ENCODE results near the gene CCDC102A. TPM values are rescaled to one million over a fixed set of nuclear protein-coding genes. Genes with fewer than 3 reads are reported as not detected.

Gene CCDC102A
- total RNA-seq, 2 experiments from 2014 or later: 8.1 to 10.5 TPM

DNA sequence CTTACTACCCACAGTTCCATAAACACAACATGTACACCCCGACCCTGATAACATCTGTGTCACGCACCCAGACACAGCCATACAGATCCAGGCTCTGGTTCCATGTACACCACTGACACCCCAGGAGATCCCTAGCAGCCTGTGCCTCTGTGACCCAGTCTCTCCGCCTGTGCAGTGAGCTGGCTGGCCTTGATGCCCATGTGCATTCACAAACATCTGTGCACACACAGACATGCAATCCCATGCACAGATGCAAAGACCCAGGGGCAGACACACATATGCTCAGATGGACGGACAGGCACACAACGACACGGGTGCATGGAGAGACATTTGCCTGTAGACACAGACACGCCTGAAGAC is 4.1 kb downstream of the CCDC102A start:
- DNase-seq: no peak
- H3K27ac Mint-ChIP-seq: peak overlapping the region; percentile 97
- ChIA-PET CTCF (interaction anchor here (1.1 to 1.6 kb wide), 3 partner anchors 9 to 14 kb away, joined by 3 to 7 read pairs (median 3); no protein-coding TSS in a partner anchor), POLR2A (interaction anchor here (0.6 to 0.7 kb wide), 2 partner anchors 15 to 657 kb away, joined by 3 to 4 read pairs; no protein-coding TSS in a partner anchor)
- H3K27me3 Mint-ChIP-seq: no peaks in the 10 kb centered on the region
- peak overlapping the region; percentile 1 for H3K4me3 Mint-ChIP-seq
- no peaks in the 10 kb centered on the region for H3K9me3 Mint-ChIP-seq
- H3K4me1 Mint-ChIP-seq: peaks cover 74% of the 10 kb centered on the region
- H3K36me3 Mint-ChIP-seq (ENCODE audit: low read depth): peaks cover 10% of the 10 kb centered on the region

DNA sequence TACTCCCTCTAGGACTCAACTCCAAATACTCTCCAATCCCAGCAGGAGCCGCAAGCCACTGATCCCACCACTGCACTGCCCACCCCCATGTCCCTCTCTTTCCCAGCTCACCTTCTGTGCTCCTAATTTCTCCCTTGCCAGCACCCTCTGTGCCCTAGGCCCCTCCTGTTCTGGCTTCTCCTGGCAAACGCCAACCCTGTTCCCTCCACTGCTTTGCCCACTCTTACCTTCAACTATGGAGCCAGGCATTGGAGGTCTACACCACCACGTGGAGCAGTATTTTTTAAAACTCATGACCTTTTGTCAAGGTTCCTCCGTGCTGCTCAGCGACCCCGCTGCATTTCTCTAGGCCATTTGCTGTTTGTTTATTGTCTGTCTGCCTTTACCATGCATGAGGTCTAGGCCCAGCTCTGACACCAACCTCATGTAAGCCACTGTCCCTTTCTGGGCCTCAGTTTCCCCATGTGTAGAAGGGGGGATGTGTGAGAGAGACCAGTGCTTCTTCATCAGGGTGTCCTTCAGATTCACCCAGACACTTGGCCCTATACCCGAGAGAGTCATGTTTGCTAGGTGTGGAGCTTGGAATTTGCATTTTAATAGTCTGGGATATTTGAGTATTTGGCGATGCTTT is 4.6 kb downstream of the CCDC102A start:
- H3K36me3 Mint-ChIP-seq (ENCODE audit: low read depth): peaks cover 10% of the 10 kb centered on the region
- ChIA-PET CTCF (interaction anchor here (1.1 to 1.6 kb wide), 4 partner anchors 9 to 46 kb away, joined by 3 to 7 read pairs (median 4); partner anchors contain the start of gene DOK4), POLR2A (interaction anchor here (0.7 kb wide), 1 partner anchor 14 kb away, joined by 4 read pairs; no protein-coding TSS in a partner anchor)
- H3K4me3 Mint-ChIP-seq: peak overlapping the region; percentile 25
- H3K9me3 Mint-ChIP-seq: no peaks in the 10 kb centered on the region
- peaks cover 70% of the 10 kb centered on the region for H3K4me1 Mint-ChIP-seq
- peak overlapping the region; percentile 97 for H3K27ac Mint-ChIP-seq
- no peak for DNase-seq
- H3K27me3 Mint-ChIP-seq: no peaks in the 10 kb centered on the region

DNA sequence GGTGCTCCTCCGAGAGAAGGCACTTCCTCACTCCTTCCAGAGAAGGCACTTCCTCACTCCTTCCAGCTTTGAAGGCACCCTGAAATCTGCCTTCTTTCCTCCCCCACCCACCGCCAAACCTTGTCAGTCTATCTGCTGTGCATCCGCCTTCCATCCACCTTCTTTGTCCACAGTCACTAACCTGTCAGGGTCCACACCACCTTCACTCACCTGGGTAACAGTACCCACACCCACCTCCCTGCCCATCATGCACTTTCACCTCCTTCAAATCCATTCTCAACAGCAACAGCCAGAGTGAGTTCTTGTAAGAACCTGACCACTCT is 5.2 kb downstream of the CCDC102A start:
- peaks cover 10% of the 10 kb centered on the region for H3K36me3 Mint-ChIP-seq (ENCODE audit: low read depth)
- no peaks in the 10 kb centered on the region for H3K27me3 Mint-ChIP-seq
- ChIA-PET CTCF (interaction anchor here (1.2 to 1.5 kb wide), 4 partner anchors 11 to 45 kb away, joined by 3 to 5 read pairs (median 4); partner anchors contain the start of gene DOK4), POLR2A (no interaction called here)
- no peak for DNase-seq
- H3K9me3 Mint-ChIP-seq: no peaks in the 10 kb centered on the region
- peaks cover 72% of the 10 kb centered on the region for H3K4me1 Mint-ChIP-seq
- peak overlapping the region; percentile 97 for H3K27ac Mint-ChIP-seq
- peak overlapping the region; percentile 25 for H3K4me3 Mint-ChIP-seq

DNA sequence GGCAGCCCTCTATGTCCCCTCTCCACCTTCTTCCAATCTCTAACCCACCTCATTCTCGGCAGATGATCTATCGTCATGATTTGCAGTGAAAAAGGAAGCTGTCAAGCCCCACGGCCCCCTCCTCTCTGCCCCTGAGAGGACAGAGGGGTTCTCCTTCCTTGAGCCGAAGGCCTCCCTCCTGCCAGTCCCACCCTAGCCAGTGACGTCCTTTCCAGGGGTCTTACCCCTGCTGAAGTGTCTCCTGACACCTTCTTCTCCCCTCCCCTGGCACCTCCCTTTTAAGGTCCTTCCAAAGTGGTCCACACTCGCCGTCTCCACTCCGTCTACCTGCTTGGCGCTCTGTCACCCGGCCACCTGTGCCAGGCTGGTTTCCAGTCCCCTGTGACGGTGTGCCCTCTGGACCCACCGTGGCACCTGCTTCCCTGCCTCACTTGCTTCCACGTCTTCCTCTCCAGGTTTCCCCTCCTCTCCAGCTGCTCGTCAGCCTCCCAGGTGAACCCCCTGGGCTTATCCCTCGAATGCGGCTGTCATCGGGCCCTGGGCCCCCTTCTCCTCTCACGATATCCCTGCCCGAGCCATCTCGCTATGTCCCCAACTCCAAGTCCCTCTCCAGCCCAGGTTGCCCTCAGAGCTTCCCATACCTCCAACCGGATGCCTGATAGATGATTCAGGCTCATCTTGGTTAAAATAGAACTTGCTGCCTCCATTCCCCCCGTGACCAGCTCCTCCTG is 5.7 kb downstream of the CCDC102A start:
- H3K27ac Mint-ChIP-seq: peak overlapping the region; percentile 97
- peaks cover 71% of the 10 kb centered on the region for H3K4me1 Mint-ChIP-seq
- no peak for DNase-seq
- CTCF ChIA-PET: interaction anchor here (1.0 to 1.5 kb wide), 5 partner anchors 11 to 45 kb away, joined by 3 to 5 read pairs (median 4); partner anchors contain the start of genes ADGRG5 and DOK4
- H3K27me3 Mint-ChIP-seq: no peaks in the 10 kb centered on the region
- peaks cover 10% of the 10 kb centered on the region for H3K36me3 Mint-ChIP-seq (ENCODE audit: low read depth)
- peak overlapping the region; percentile 52 for H3K4me3 Mint-ChIP-seq
- no peaks in the 10 kb centered on the region for H3K9me3 Mint-ChIP-seq
- POLR2A ChIA-PET: no interaction called here

DNA sequence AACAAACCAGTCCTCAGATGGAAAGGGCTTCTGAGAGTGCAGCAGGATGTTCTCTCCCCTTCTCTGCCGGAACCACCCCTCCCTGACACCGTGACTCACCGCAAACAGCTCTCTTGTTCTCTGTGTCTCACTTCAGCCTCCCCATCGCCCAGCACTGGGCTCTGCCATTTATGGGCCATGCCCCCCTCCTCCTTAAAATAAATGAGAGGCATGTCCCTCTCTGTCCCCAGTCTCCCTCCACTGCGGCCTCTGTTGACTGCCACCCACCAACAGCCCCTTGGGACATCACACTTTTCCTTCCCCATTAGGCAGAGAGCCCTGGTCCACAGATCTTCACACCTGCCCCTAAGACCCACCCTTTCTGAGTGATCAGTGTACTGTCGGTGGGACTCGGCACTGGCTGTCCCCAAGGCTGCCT is 6.3 kb downstream of the CCDC102A start:
- peak overlapping the region; percentile 97 for H3K27ac Mint-ChIP-seq
- H3K27me3 Mint-ChIP-seq: no peaks in the 10 kb centered on the region
- POLR2A ChIA-PET: no interaction called here
- H3K4me1 Mint-ChIP-seq: peaks cover 66% of the 10 kb centered on the region
- H3K4me3 Mint-ChIP-seq: peak overlapping the region; percentile 52
- CTCF ChIA-PET: interaction anchor here (1.0 to 1.5 kb wide), 5 partner anchors 10 to 44 kb away, joined by 3 to 5 read pairs (median 4); partner anchors contain the start of genes ADGRG5 and DOK4
- H3K36me3 Mint-ChIP-seq (ENCODE audit: low read depth): peaks cover 10% of the 10 kb centered on the region
- DNase-seq: peak; percentile 83
- H3K9me3 Mint-ChIP-seq: no peaks in the 10 kb centered on the region

DNA sequence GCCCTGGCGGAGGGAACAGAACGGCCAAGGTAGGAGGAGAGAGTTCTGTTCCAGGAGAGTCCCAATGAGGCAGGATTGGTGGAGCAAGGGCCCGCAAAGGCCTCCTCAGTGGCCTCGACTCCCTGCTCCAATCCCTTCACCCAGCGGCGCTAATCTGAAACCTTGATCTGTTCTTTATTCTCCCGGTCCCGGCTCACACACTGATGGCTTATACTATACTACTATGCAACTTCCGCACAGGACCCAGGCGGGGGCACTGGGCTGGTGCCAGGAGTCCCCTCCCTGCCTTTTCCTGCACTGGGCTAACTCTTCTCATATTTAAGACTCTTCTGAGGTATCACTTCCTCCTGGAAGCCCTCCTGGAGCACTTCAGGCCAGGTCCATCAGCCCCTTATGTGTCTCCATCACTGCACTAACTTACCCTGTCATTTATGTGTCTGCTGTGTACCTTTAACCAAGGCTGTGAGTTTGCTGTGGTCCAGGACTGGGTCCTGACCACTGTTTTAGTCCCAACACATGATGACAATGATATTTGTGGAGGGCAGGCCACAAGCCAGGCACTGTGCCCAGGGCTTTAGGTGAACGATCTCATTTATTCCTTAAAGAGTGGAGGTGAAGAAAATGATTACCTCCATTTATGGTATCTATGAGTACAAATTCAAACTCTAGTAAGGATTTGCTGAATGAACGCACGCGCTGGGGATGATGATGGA is 6.8 kb downstream of the CCDC102A start:
- DNase-seq: no peak

DNA sequence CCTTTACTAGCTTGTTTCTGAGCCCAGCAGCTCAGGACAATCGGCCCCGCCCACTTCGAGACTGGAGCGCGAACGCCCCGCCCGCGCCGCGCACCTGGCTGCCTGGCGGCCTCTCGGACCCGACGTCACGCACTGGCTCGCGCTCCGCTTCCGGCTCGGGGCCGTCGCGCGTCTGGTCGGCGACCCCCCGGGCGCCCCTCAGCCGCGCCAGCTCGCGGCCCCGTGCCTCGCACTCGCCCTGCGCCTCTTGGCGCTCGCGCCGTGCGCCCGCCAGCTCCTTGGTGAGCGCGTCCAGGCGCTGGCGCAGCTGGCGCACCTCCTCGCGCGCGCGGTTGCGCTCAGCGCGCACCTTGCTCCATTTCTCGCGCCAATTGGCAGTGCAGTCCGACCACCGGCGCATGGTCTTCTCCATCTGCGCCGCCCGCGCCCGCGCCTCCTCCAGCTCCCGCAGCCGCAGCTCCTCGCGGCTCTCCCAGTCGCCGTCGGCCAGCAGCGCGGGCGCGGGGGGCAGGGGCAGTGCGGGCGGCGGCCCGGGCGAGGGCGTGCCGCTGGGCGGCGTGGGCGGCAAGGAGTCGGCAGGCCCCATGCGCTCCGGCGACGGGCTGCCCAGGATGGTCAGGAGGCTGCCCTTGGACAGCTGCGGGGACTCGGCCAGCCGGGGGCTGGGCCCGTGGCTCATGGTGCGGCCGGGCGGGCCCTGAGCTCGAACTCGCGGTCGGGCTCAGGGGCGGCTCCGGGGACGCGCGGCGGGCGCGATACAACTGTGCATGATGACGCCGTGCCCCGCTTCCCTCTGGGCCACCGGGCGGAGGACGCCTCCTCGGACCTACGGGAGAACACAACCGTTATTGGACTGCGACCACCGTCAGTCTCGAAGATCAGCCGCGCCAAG is 7.6 kb downstream of the CCDC102A start:
- CTCF ChIA-PET: interaction anchor here (1.0 to 2.2 kb wide), 5 partner anchors 9 to 66 kb away, joined by 3 to 17 read pairs (median 3); partner anchors contain the start of genes ADGRG5 and POLR2C
- POLR2A ChIA-PET: no interaction called here
- H3K27me3 Mint-ChIP-seq: no peaks in the 10 kb centered on the region
- DNase-seq: no peak
- peaks cover 10% of the 10 kb centered on the region for H3K36me3 Mint-ChIP-seq (ENCODE audit: low read depth)
- no peak overlapping the region for H3K4me3 Mint-ChIP-seq
- H3K9me3 Mint-ChIP-seq: no peaks in the 10 kb centered on the region
- H3K27ac Mint-ChIP-seq: no peak overlapping the region
- peaks cover 52% of the 10 kb centered on the region for H3K4me1 Mint-ChIP-seq

More for the DNA sequence above, 6.8 kb downstream of the CCDC102A start:
- peaks cover 10% of the 10 kb centered on the region for H3K36me3 Mint-ChIP-seq (ENCODE audit: low read depth)
- H3K4me1 Mint-ChIP-seq: peaks cover 60% of the 10 kb centered on the region
- H3K27ac Mint-ChIP-seq: peak overlapping the region; percentile 97
- POLR2A ChIA-PET: no interaction called here
- H3K9me3 Mint-ChIP-seq: no peaks in the 10 kb centered on the region
- H3K4me3 Mint-ChIP-seq: peak overlapping the region; percentile 52
- CTCF ChIA-PET: interaction anchor here (1.0 to 2.2 kb wide), 5 partner anchors 10 to 67 kb away, joined by 3 to 17 read pairs (median 4); partner anchors contain the start of genes ADGRG5 and POLR2C
- H3K27me3 Mint-ChIP-seq: no peaks in the 10 kb centered on the region

DNA sequence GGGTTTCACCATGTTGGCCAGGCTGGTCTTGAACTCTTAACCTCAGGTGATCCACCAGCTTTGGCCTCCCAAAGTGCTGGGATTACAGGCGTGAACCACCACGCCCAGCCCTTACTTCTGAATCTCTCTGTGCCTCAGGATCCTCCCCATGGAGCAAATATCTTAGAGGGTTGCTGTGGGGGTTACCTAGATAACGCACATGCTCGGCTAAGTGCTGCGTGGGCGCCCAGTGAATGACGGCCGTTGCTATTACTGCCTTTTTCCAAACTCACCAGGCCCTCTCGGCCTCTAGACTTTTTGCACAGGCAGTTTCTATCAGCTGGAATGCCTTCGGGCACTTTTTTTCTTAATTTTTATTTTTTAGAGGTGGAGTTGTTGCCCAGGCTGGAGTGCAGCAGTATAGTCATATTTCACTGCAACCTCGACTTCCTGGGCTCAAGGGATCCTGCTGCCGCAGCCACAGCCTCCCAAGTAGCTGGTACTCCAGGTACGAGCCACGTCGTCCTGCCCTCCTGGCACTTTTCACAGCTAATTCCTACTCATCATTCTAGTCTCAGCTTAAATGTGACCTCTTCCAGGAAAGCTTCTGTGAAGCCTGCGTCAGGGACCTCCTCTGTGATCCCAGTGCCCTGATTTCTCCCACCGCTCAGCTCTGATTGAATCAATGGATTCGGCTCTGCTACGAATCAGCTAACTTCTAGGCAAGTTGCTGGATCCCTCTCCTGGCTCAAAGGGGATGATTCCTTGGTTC is 8.6 kb downstream of the CCDC102A start:
- POLR2A ChIA-PET: no interaction called here
- H3K9me3 Mint-ChIP-seq: no peaks in the 10 kb centered on the region

DNA sequence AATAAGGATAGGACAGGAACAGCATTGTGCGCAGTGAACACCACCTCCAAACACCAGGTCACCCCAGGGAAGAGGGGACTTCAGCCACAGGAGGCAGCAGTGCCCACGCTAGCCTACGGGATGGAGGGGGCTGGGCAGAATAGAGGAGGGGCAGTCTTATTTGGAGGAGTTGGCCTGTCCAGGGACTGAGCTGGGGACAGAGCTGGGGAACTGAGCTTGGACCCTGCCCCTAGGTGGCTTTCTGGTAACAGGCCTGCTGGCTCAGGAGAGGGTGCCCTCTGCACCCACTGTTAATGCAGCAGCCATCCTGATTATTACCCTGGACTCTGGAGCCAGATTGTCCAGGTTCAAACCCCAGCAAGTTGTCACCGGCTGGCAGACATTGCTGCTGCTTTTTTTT is 9.3 kb downstream of the CCDC102A start:
- no peak for DNase-seq
- no peaks in the 10 kb centered on the region for H3K27me3 Mint-ChIP-seq
- H3K4me3 Mint-ChIP-seq: no peak overlapping the region
- H3K27ac Mint-ChIP-seq: peak overlapping the region; percentile 33
- ChIA-PET CTCF (interaction anchor here (0.6 to 2.7 kb wide), 4 partner anchors 13 to 1105 kb away, joined by 4 to 8 read pairs (median 4); no protein-coding TSS in a partner anchor), POLR2A (interaction anchor here (1.0 kb wide), 1 partner anchor 8 kb away, joined by 3 read pairs; no protein-coding TSS in a partner anchor)
- peaks cover 10% of the 10 kb centered on the region for H3K36me3 Mint-ChIP-seq (ENCODE audit: low read depth)
- H3K9me3 Mint-ChIP-seq: no peaks in the 10 kb centered on the region
- peaks cover 47% of the 10 kb centered on the region for H3K4me1 Mint-ChIP-seq

More for the DNA sequence above, 8.6 kb downstream of the CCDC102A start:
- H3K36me3 Mint-ChIP-seq (ENCODE audit: low read depth): peaks cover 10% of the 10 kb centered on the region
- H3K4me3 Mint-ChIP-seq: no peak overlapping the region
- DNase-seq: no peak
- H3K27ac Mint-ChIP-seq: peak overlapping the region; percentile 72
- H3K27me3 Mint-ChIP-seq: no peaks in the 10 kb centered on the region
- H3K4me1 Mint-ChIP-seq: peaks cover 48% of the 10 kb centered on the region
- CTCF ChIA-PET: interaction anchor here (1.0 to 2.7 kb wide), 7 partner anchors 8 to 109 kb away, joined by 3 to 17 read pairs (median 4); partner anchors contain the start of genes ADGRG5 and POLR2C

DNA sequence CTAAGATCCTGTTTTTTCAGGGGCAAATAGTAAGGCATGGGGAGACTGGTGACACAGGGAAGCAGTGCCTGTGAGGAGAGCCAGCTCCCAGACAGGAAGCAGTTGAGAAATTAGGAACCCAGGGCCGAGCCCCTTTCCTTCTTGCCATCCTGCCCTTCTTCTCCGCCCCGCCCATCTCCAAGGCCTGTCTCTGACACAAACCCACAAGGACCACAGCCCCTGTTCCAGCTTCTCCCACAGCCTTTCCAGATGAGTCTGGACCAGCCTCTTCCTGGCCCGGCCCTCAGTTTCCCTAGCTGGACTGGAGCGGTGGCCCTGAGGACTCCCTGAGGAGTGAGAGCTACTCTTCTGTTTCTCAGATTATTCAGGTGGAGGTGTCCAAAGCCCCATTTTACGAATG is 9.9 kb downstream of the CCDC102A start:
- Mint-ChIP-seq H3K36me3 (ENCODE audit: low read depth) (peaks cover 10% of the 10 kb centered on the region), H3K4me1 (peaks cover 45% of the 10 kb centered on the region), H3K4me3 (no peak overlapping the region), H3K27me3 (no peaks in the 10 kb centered on the region), H3K9me3 (no peaks in the 10 kb centered on the region), H3K27ac (peak overlapping the region; percentile 33)
- POLR2A ChIA-PET: interaction anchor here (1.0 kb wide), 1 partner anchor 9 kb away, joined by 3 read pairs; no protein-coding TSS in a partner anchor
- no peak for DNase-seq
- CTCF ChIA-PET: interaction anchor here (1.0 to 2.7 kb wide), 4 partner anchors 9 to 107 kb away, joined by 4 to 8 read pairs (median 5); no protein-coding TSS in a partner anchor

DNA sequence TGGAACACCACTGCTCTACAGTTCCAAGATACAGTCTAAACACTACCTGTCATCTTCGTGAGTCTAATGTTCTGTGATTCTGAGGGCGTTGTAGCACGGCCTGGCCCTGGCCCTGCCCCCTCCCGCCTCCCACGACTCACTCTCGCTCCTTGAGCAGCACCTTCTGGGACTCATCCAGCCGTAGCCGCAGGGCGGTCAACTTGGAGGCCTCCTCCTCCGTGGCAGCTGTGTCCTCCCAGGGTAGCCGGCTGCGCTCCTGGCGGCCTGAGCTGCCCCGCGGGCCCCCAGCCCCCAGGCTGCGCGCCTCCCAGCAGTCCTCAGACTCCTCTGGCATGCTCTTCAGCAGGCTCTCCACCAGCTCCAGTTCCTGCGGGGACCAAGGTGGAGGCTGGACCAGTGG is 10.6 kb downstream of the CCDC102A start:
- Mint-ChIP-seq H3K4me1 (peaks cover 38% of the 10 kb centered on the region), H3K4me3 (no peak overlapping the region), H3K36me3 (ENCODE audit: low read depth) (peaks cover 10% of the 10 kb centered on the region), H3K27me3 (no peaks in the 10 kb centered on the region), H3K9me3 (no peaks in the 10 kb centered on the region), H3K27ac (no peak overlapping the region)
- ChIA-PET CTCF (interaction anchor here (1.1 to 2.7 kb wide), 4 partner anchors 10 to 107 kb away, joined by 3 to 8 read pairs (median 5); no protein-coding TSS in a partner anchor), POLR2A (no interaction called here)
- no peak for DNase-seq
